ENCODE data around the gene PCDHGB7.

The PCDHGB7 gene

DNA sequence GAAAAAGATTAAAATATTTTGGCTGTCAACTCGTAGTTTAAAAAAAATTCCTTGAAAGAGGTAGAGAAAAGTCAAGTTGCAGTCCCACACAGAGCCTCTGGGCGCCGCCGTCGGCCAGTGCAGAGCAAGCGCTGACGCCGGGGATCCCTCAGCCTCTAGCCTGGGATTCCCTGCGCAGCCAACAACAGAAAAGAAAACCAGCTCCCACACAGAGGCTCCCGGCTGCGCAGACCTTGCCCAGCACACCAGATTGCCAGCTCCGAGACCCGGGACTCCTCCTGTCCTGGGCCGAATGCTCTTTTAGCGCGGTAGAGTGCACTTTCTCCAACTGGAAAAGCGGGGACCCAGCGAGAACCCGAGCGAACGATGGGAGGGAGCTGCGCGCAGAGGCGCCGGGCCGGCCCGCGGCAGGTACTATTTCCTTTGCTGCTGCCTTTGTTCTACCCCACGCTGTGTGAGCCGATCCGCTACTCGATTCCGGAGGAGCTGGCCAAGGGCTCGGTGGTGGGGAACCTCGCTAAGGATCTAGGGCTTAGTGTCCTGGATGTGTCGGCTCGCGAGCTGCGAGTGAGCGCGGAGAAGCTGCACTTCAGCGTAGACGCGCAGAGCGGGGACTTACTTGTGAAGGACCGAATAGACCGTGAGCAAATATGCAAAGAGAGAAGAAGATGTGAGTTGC, at the start of gene PCDHGB7:
TSS of gene PCDHGB7 (plus strand) at position 184 of the 679 bp plus-strand sequence. CDS start at position 367, 183 bp downstream.
- TF ChIP-seq, protein P1, sequence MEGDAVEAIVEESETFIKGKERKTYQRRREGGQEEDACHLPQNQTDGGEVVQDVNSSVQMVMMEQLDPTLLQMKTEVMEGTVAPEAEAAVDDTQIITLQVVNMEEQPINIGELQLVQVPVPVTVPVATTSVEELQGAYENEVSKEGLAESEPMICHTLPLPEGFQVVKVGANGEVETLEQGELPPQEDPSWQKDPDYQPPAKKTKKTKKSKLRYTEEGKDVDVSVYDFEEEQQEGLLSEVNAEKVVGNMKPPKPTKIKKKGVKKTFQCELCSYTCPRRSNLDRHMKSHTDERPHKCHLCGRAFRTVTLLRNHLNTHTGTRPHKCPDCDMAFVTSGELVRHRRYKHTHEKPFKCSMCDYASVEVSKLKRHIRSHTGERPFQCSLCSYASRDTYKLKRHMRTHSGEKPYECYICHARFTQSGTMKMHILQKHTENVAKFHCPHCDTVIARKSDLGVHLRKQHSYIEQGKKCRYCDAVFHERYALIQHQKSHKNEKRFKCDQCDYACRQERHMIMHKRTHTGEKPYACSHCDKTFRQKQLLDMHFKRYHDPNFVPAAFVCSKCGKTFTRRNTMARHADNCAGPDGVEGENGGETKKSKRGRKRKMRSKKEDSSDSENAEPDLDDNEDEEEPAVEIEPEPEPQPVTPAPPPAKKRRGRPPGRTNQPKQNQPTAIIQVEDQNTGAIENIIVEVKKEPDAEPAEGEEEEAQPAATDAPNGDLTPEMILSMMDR (conservative IDR thresholded peaks at IDR 0.05; ENCODE audit: control insufficient read depth, insufficient read depth, low read depth, low read length) = peak; percentile 81
- peak within 1 kb of the TSS; percentile 52 for H3K4me3 ChIP-seq (ENCODE audit: control insufficient read depth, low read depth, low read length)
- DNase-seq (ENCODE audit: low read depth) = peak; percentile 84

DNA sequence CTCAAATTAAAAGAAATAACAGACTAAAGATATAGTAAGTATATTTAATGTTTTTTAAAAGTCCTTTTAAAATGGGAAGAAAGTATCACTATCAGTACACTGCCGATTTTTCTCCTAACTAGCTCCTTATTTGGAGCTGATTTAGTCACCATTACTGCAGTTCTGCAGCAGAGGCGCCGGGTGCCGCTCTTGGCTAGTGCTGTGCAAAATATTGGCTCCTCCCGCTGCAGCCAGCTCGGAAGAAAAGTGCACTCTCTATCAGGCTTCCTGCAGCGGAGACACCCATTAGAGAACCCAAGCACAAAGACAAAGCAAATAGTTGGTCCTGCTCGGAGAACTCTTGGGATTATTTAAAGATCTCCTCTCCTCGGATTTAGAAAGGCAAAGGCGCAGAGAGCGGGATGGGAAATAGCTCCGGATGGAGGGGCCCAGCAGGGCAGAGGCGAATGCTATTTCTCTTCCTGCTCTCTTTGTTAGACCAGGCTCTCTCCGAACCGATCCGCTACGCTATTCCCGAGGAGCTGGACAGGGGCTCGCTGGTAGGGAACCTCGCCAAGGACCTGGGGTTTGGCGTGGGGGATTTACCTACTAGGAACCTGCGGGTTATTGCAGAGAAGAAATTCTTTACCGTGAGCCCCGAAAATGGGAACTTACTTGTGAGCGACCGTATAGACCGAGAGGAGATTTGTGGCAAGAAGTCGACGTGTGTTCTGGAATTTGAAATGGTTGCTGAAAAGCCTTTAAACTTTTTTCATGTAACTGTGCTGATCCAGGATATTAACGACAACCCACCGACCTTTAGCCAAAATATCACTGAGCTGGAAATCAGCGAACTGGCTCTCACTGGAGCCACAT, 47.3 kb upstream of the PCDHGB7 start, which contains the start of gene PCDHGB3:
TSS of gene PCDHGB3 (plus strand) at position 249 of the 855 bp plus-strand sequence. CDS start at position 402, 153 bp downstream.
- H3K4me3 ChIP-seq (ENCODE audit: control insufficient read depth, low read depth, low read length) = peak within 1 kb of the TSS; percentile 22
- TF ChIP-seq, protein P1 (conservative IDR thresholded peaks at IDR 0.05; ENCODE audit: control insufficient read depth, insufficient read depth, low read depth, low read length) = peak; percentile 44
- DNase-seq (ENCODE audit: low read depth) = peak; percentile 56

DNA sequence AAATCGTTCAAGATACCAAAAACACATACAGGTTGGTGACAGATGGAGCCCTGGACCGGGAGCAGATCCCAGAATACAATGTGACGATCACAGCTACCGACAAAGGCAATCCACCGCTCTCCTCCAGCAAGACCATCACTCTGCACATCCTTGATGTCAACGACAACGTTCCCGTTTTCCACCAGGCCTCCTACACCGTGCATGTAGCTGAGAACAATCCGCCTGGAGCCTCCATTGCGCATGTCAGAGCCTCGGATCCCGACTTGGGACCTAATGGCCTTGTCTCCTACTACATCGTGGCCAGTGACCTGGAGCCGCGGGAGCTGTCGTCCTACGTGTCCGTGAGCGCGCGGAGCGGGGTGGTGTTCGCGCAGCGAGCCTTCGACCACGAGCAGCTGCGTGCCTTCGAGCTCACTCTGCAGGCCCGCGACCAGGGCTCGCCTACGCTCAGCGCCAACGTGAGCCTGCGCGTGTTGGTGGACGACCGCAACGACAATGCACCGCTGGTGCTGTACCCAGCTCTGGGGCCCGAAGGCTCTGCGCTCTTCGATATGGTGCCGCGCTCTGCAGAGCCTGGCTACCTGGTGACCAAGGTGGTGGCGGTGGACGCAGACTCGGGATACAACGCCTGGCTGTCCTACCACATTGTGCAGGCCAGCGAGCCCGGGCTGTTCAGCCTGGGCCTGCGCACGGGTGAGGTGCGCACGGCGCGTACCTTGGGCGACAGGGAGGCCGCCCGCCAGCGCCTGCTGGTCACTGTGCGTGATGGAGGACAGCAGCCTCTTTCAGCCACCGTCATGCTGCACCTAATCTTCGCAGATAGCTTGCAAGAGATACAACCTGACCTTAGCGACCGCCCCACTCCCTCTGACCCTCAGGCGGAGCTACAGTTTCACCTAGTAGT, 45.7 kb upstream of the PCDHGB7 start:
- TF ChIP-seq, protein P1 (conservative IDR thresholded peaks at IDR 0.05; ENCODE audit: control insufficient read depth, insufficient read depth, low read depth, low read length) = no peak
- no peak for DNase-seq (ENCODE audit: low read depth)
- no peak overlapping the region for H3K4me3 ChIP-seq (ENCODE audit: control insufficient read depth, low read depth, low read length)

DNA sequence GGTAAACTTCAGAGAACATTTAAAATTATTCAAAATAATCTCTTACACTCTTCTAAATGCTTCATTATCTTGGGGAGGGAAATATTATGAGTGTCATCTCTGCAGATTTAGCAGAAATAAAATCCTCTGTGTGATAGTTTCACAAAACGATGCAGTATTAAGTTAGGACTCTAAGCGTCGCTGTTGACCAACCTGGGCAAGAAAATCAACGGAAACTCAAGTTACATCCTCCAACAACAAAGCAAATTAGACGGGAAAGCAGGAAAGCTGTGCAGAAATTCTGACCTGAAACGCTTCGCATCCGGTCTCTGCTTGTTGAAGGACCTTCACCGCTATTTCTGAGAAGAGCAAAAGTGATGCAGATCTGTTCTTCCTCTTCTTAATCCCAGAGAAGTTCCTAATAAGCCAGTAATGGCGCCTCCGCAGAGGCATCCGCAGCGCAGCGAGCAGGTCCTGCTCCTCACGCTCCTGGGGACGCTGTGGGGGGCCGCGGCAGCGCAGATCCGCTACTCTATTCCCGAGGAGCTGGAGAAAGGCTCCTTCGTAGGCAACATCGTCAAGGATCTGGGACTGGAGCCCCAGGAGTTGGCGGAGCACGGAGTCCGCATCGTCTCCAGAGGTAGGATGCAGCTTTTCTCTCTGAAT, 43.7 kb upstream of the PCDHGB7 start, which contains the start of gene PCDHGA6:
TSS of gene PCDHGA6 (plus strand) at position 219 of the 645 bp plus-strand sequence. CDS start at position 412, 193 bp downstream.
- peak; percentile 50 for DNase-seq (ENCODE audit: low read depth)
- H3K4me3 ChIP-seq (ENCODE audit: control insufficient read depth, low read depth, low read length) = peak within 1 kb of the TSS; percentile 44
- TF ChIP-seq, protein P1 (conservative IDR thresholded peaks at IDR 0.05; ENCODE audit: control insufficient read depth, insufficient read depth, low read depth, low read length) = peak; percentile 64

DNA sequence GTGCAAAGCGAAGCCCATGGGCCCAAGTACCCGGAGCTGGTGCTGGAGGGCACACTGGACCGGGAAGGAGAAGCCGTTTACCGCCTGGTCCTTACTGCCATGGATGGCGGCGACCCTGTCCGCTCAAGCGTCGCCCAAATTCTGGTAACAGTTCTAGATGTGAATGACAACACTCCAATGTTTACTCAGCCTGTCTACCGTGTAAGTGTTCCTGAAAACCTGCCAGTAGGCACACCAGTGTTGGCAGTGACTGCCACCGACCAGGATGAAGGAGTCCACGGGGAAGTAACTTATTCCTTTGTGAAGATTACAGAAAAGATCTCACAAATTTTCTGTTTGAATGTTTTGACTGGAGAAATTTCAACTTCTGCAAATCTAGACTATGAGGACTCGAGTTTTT, 42.9 kb upstream of the PCDHGB7 start:
- no peak overlapping the region for H3K4me3 ChIP-seq (ENCODE audit: control insufficient read depth, low read depth, low read length)

More for the DNA sequence above, 42.9 kb upstream of the PCDHGB7 start:
- no peak for DNase-seq (ENCODE audit: low read depth)
- TF ChIP-seq, protein P1 (conservative IDR thresholded peaks at IDR 0.05; ENCODE audit: control insufficient read depth, insufficient read depth, low read depth, low read length) = no peak

Data from fibroblast of mammary gland (primary cell).